Right cardiac atrium (tissue), 5 donors: ENCODE results near the gene COL6A3. TPM values are rescaled to one million over a fixed set of nuclear protein-coding genes. Genes with fewer than 3 reads are reported as not detected.
A peak's percentile ranks its signal among the peaks of the same experiment; 100 is the strongest.

Experiments
- ATAC-seq, 2 donors: fragments of 200-7000 bp; cut with Tn5 transposase; one replicate each; pipeline versions ENCODE4 v1.8.0 to v1.9.1; 2020; ENCODE audit warnings: moderate library complexity in 2 of 2, mild to moderate bottlenecking in 1 of 2
- DNase-seq, 3 donors: peaks; one replicate each; pipeline ENCODE4 v3.0.0-alpha.2; 2020
- H3K27ac ChIP-seq: one replicate; pipeline ENCODE4 v1.5.1; 2013; ENCODE audit warnings: mild to moderate bottlenecking, low read length, control low read depth, moderate library complexity
- H3K27me3 ChIP-seq: one replicate; pipeline ENCODE4 v1.6.1; 2013; ENCODE audit not compliant: control insufficient read depth, insufficient read depth
- H3K4me1 ChIP-seq: one replicate; pipeline ENCODE4 v1.6.1; 2013; ENCODE audit warnings: low read length; ENCODE audit not compliant: control insufficient read depth, insufficient read depth
- H3K4me3 ChIP-seq: one replicate; pipeline ENCODE4 v1.5.1; 2013; ENCODE audit warnings: low read length, control low read depth
- H3K9me3 ChIP-seq: one replicate; pipeline ENCODE4 v1.6.1; 2013; ENCODE audit warnings: low read length; ENCODE audit not compliant: control insufficient read depth
- WGBS: extraction: QIAGEN DNeasy Blood & Tissue Kit; methylation state at CpG from one replicate; pipeline ENCODE4 v1.1.7; 2013; 5-methylcytosine and 5-hydroxymethylcytosine counted together
- intact Hi-C, 4 donors: fragments of 100-400 bp; cut with DNase I; formaldehyde crosslinking; loops; one replicate each; pipeline versions ENCODE4 v1.11.0 to v1.14.0; 2022 to 2023
- polyA plus RNA-seq: library from polyadenylated mRNA; stranded (reverse); fragments of 200-250 nt; gene quantifications from one replicate; pipeline ENCODE4 v1.2.3, GENCODE V29; 2013
- total RNA-seq, 4 donors: library from RNA; stranded (reverse); fragmentation: NEBNext Ultra II Directional; extraction: Animal tissue kit (Norgen Biotek cat#: 25700); gene quantifications; one replicate each; pipeline ENCODE4 v1.2.1, GENCODE V29; 2021
- donor health status: healthy with polysubstance abuse.
- donor health status: DM: no; HTN: yes; CAD: no.
- donor health status: DM: no; HTN: no; CAD: no.
- donor health status: DM: no; HTN: yes; CAD: no; lungs with severe emphysema.
- donor health status: DM: yes; HTN: yes; CAD: no.

The COL6A3 gene
- total and polyA plus RNA-seq, 5 donors, result 33.2 to 191 (median 113) TPM

- peaks cover 2% of the 10 kb centered on the region for H3K4me1 ChIP-seq
- no peak overlapping the region for H3K27ac ChIP-seq
- no peaks in the 10 kb centered on the region for H3K27me3 ChIP-seq
- DNase-seq (no peak), ATAC-seq (no peak)
- no peaks in the 10 kb centered on the region for H3K9me3 ChIP-seq
- 95% methylated on average over 1 of the region's 1 CpG for WGBS
- H3K4me3 ChIP-seq, result no peak overlapping the region
- intact Hi-C loops, result no loop called here
These were observed 16.9 kb upstream of the COL6A3 start for GRCh38 chr2:237430861-237431260.

GRCh38 chr2:237429753-237430152 is 15.8 kb upstream of the COL6A3 start:
- 74% methylated on average over 3 of the region's 3 CpGs for WGBS
- Histone ChIP-seq H3K27ac (no peak overlapping the region), H3K4me1 (peaks cover 2% of the 10 kb centered on the region), H3K9me3 (no peaks in the 10 kb centered on the region), H3K4me3 (no peak overlapping the region), H3K27me3 (no peaks in the 10 kb centered on the region)
- ATAC-seq (peak in 1 of 2 donors; percentile 15), DNase-seq (peak in 1 of 3 donors; percentile 70)
- intact Hi-C loops, result loop anchor here in 3 of 4 donors (5.0 to 10.0 kb wide), 4 partner anchors 43 to 145 kb away; no protein-coding TSS in a partner anchor

GRCh38 chr2:237427769-237428506 is 14.0 kb upstream of the COL6A3 start:
- no peak overlapping the region for H3K27ac ChIP-seq
- H3K9me3 ChIP-seq, result no peaks in the 10 kb centered on the region
- no peaks in the 10 kb centered on the region for H3K4me1 ChIP-seq
- WGBS, result 97% methylated on average over 5 of the region's 5 CpGs
- DNase-seq (no peak), ATAC-seq (no peak)
- no peaks in the 10 kb centered on the region for H3K27me3 ChIP-seq
- H3K4me3 ChIP-seq, result no peak overlapping the region
- intact Hi-C loops, result loop anchor here in 3 of 4 donors (5.0 to 10.0 kb wide), 4 partner anchors 44 to 147 kb away; no protein-coding TSS in a partner anchor

- Histone ChIP-seq H3K4me3 (no peak overlapping the region), H3K4me1 (peaks cover 3% of the 10 kb centered on the region), H3K27ac (no peak overlapping the region), H3K27me3 (no peaks in the 10 kb centered on the region), H3K9me3 (no peaks in the 10 kb centered on the region)
- 93% methylated on average over 1 of the region's 1 CpG for WGBS
- no peak for ATAC-seq
- no peak for DNase-seq
- intact Hi-C loops, result loop anchor here in 3 of 4 donors (5.0 to 10.0 kb wide), 4 partner anchors 46 to 148 kb away; no protein-coding TSS in a partner anchor
These were observed 12.6 kb upstream of the COL6A3 start for GRCh38 chr2:237426517-237426916.

- H3K27ac ChIP-seq, result no peak overlapping the region
- DNase-seq (no peak), ATAC-seq (no peak)
- H3K9me3 ChIP-seq, result no peaks in the 10 kb centered on the region
- intact Hi-C loops, result loop anchor here in 3 of 4 donors (2.0 to 10.0 kb wide), 5 partner anchors 47 to 149 kb away; no protein-coding TSS in a partner anchor
- 32% methylated on average over 3 of the region's 3 CpGs for WGBS
- H3K4me1 ChIP-seq, result peaks cover 3% of the 10 kb centered on the region
- no peak overlapping the region for H3K4me3 ChIP-seq
- no peaks in the 10 kb centered on the region for H3K27me3 ChIP-seq
These were observed 11.4 kb upstream of the COL6A3 start for GRCh38 chr2:237425320-237425719.

GRCh38 chr2:237424544-237424943 is 10.6 kb upstream of the COL6A3 start:
- H3K4me3 ChIP-seq, result no peak overlapping the region
- intact Hi-C loops, result loop anchor here in 3 of 4 donors (2.0 to 10.0 kb wide), 6 partner anchors 48 to 150 kb away; no protein-coding TSS in a partner anchor
- DNase-seq, result no peak
- H3K27ac ChIP-seq, result no peak overlapping the region
- ATAC-seq, result no peak
- 83% methylated on average over 2 of the region's 2 CpGs for WGBS
- peaks cover 3% of the 10 kb centered on the region for H3K4me1 ChIP-seq
- no peaks in the 10 kb centered on the region for H3K27me3 ChIP-seq
- no peaks in the 10 kb centered on the region for H3K9me3 ChIP-seq

GRCh38 chr2:237423891-237424290 is 9.9 kb upstream of the COL6A3 start:
- ATAC-seq, result no peak
- Histone ChIP-seq H3K27me3 (no peaks in the 10 kb centered on the region), H3K9me3 (no peaks in the 10 kb centered on the region), H3K27ac (no peak overlapping the region), H3K4me3 (no peak overlapping the region), H3K4me1 (peaks cover 3% of the 10 kb centered on the region)
- no peak for DNase-seq
- intact Hi-C loops, result loop anchor here in 3 of 4 donors (2.0 to 10.0 kb wide), 6 partner anchors 48 to 151 kb away; no protein-coding TSS in a partner anchor
- WGBS, result 83% methylated on average over 2 of the region's 2 CpGs

- WGBS, result 88% methylated on average over 10 of the region's 10 CpGs
- H3K4me1 ChIP-seq, result peaks cover 3% of the 10 kb centered on the region
- ATAC-seq, result no peak
- no peaks in the 10 kb centered on the region for H3K9me3 ChIP-seq
- intact Hi-C loops, result loop anchor here in 3 of 4 donors (5.0 to 10.0 kb wide), 5 partner anchors 50 to 152 kb away; no protein-coding TSS in a partner anchor
- no peak for DNase-seq
- H3K27ac ChIP-seq, result no peak overlapping the region
- H3K27me3 ChIP-seq, result no peaks in the 10 kb centered on the region
- H3K4me3 ChIP-seq, result no peak overlapping the region
These were observed 8.3 kb upstream of the COL6A3 start for GRCh38 chr2:237422309-237422708.

GRCh38 chr2:237421542-237422116 is 7.7 kb upstream of the COL6A3 start:
- no peaks in the 10 kb centered on the region for H3K9me3 ChIP-seq
- no peak overlapping the region for H3K27ac ChIP-seq
- H3K4me1 ChIP-seq, result peaks cover 3% of the 10 kb centered on the region
- H3K27me3 ChIP-seq, result no peaks in the 10 kb centered on the region
- peak overlapping the region; percentile 16 for H3K4me3 ChIP-seq
- intact Hi-C loops, result loop anchor here in 3 of 4 donors (5.0 to 10.0 kb wide), 5 partner anchors 51 to 153 kb away; no protein-coding TSS in a partner anchor
- peak; percentile 83 to 92 (median 90) for DNase-seq
- ATAC-seq, result peak; percentile 83 to 90
- 19% methylated on average over 23 of the region's 23 CpGs for WGBS

- H3K4me1 ChIP-seq, result peaks cover 3% of the 10 kb centered on the region
- no peak overlapping the region for H3K4me3 ChIP-seq
- intact Hi-C loops, result loop anchor here in 1 of 4 donors (10.0 kb wide), 1 partner anchor 263 kb away; no protein-coding TSS in a partner anchor
- ATAC-seq (no peak), DNase-seq (no peak)
- H3K27me3 ChIP-seq, result no peaks in the 10 kb centered on the region
- no peak overlapping the region for H3K27ac ChIP-seq
- 88% methylated on average over 3 of the region's 3 CpGs for whole genome bisulfite sequencing
- no peaks in the 10 kb centered on the region for H3K9me3 ChIP-seq
These were observed 4.3 kb upstream of the COL6A3 start for GRCh38 chr2:237418300-237418699.
